Upper lobe of right lung (tissue), 1 donor: ENCODE data around the gene C11orf71. TPM values are rescaled to one million over a fixed set of nuclear protein-coding genes. Genes with fewer than 3 reads are reported as not detected.

Experiments
- ATAC-seq: fragments of 200-7000 bp; cut with Tn5 transposase; one replicate; pipeline ENCODE4 v1.9.1; 2020; ENCODE audit warnings: mild to moderate bottlenecking, moderate library complexity
- DNase-seq: peaks from one replicate; pipeline ENCODE4 v3.0.0-alpha.2; 2020
- H3K27ac ChIP-seq: fragments of 200-600 bp; one replicate; pipeline ENCODE4 v1.8.0; 2022
- H3K27me3 ChIP-seq: fragments of 200-600 bp; one replicate; pipeline ENCODE4 v1.8.0; 2022; ENCODE audit warnings: mild to moderate bottlenecking
- H3K36me3 ChIP-seq: fragments of 200-600 bp; one replicate; pipeline ENCODE4 v1.8.0; 2022
- H3K4me1 ChIP-seq: fragments of 200-600 bp; one replicate; pipeline ENCODE4 v1.8.0; 2022
- H3K4me3 ChIP-seq: fragments of 200-600 bp; one replicate; pipeline ENCODE4 v1.8.0; 2022; ENCODE audit warnings: mild to moderate bottlenecking
- H3K9me3 ChIP-seq: fragments of 200-600 bp; one replicate; pipeline ENCODE4 v1.8.0; 2022
- CTCF ChIP-seq: fragments of 200-600 bp; IDR thresholded peaks from one replicate; pipeline ENCODE4 v1.8.0; 2022; ENCODE audit warnings: antibody characterized with exemption
- intact Hi-C: fragments of 100-400 bp; cut with DNase I; formaldehyde crosslinking; loops from one replicate; pipeline ENCODE4 v1.11.0; 2022
- total RNA-seq: library from RNA; stranded (reverse); fragmentation: NEBNext Ultra II Directional; extraction: Animal tissue kit (Norgen Biotek cat#: 25700); gene quantifications from one replicate; pipeline ENCODE4 v1.2.1, GENCODE V29; 2021
- donor health status: DM: no; HTN: yes; CAD: no; lungs with severe emphysema.

Gene C11orf71
- total RNA-seq, 1 donor from 2014 or later: 8.1 TPM

GRCh38 chr11:114413958-114414357 lies 13.6 kb upstream of the C11orf71 start:
- no peak for ATAC-seq
- intact Hi-C loops: no loop called here

GRCh38 chr11:114412946-114413345 lies 12.6 kb upstream of the C11orf71 start:
- H3K27me3 ChIP-seq: no peaks in the 10 kb centered on the region
- no peaks in the 10 kb centered on the region for H3K4me1 ChIP-seq
- DNase-seq: no peak
- ATAC-seq: no peak
- TF ChIP-seq CTCF: no peak
- no peak overlapping the region for H3K4me3 ChIP-seq
- no peaks in the 10 kb centered on the region for H3K9me3 ChIP-seq
- no peak overlapping the region for H3K27ac ChIP-seq
- intact Hi-C loops: no loop called here
- peaks cover 34% of the 10 kb centered on the region for H3K36me3 ChIP-seq

More at GRCh38 chr11:114413958-114414357, 13.6 kb upstream of the C11orf71 start:
- Histone ChIP-seq H3K4me3 (no peak overlapping the region), H3K9me3 (no peaks in the 10 kb centered on the region), H3K27ac (no peak overlapping the region), H3K36me3 (peaks cover 24% of the 10 kb centered on the region), H3K4me1 (no peaks in the 10 kb centered on the region), H3K27me3 (no peaks in the 10 kb centered on the region)
- TF ChIP-seq CTCF: no peak
- no peak for DNase-seq

- no peaks in the 10 kb centered on the region for H3K27me3 ChIP-seq
- ATAC-seq (no peak), DNase-seq (no peak)
- intact Hi-C loops: no loop called here
- no peaks in the 10 kb centered on the region for H3K9me3 ChIP-seq
- no peak for TF ChIP-seq CTCF
- peaks cover 53% of the 10 kb centered on the region for H3K4me1 ChIP-seq
- H3K27ac ChIP-seq: peak overlapping the region; percentile 97
- peak overlapping the region; percentile 80 for H3K4me3 ChIP-seq
- H3K36me3 ChIP-seq: peaks cover 13% of the 10 kb centered on the region
Measured at GRCh38 chr11:114401311-114401710, 1.0 kb upstream of the C11orf71 start.

- Histone ChIP-seq H3K27ac (peak overlapping the region; percentile 97), H3K9me3 (no peaks in the 10 kb centered on the region), H3K27me3 (no peaks in the 10 kb centered on the region), H3K36me3 (peaks cover 8% of the 10 kb centered on the region), H3K4me3 (peak overlapping the region; percentile 80), H3K4me1 (peaks cover 53% of the 10 kb centered on the region)
- ATAC-seq: no peak
- DNase-seq: no peak
- no peak for TF ChIP-seq CTCF
- intact Hi-C loops: no loop called here
Measured at GRCh38 chr11:114400915-114401223, 558 bp upstream of the C11orf71 start.

GRCh38 chr11:114399490-114400215 lies 658 bp downstream of the C11orf71 start:
- ATAC-seq (peak; percentile 73), DNase-seq (peak; percentile 87)
- Histone ChIP-seq H3K9me3 (no peaks in the 10 kb centered on the region), H3K4me3 (peak overlapping the region; percentile 80), H3K4me1 (peaks cover 53% of the 10 kb centered on the region), H3K27ac (peak overlapping the region; percentile 97), H3K36me3 (no peaks in the 10 kb centered on the region), H3K27me3 (no peaks in the 10 kb centered on the region)
- no peak for TF ChIP-seq CTCF
- intact Hi-C loops: no loop called here
